ENCODE data around the gene TMEM179.

DNA sequence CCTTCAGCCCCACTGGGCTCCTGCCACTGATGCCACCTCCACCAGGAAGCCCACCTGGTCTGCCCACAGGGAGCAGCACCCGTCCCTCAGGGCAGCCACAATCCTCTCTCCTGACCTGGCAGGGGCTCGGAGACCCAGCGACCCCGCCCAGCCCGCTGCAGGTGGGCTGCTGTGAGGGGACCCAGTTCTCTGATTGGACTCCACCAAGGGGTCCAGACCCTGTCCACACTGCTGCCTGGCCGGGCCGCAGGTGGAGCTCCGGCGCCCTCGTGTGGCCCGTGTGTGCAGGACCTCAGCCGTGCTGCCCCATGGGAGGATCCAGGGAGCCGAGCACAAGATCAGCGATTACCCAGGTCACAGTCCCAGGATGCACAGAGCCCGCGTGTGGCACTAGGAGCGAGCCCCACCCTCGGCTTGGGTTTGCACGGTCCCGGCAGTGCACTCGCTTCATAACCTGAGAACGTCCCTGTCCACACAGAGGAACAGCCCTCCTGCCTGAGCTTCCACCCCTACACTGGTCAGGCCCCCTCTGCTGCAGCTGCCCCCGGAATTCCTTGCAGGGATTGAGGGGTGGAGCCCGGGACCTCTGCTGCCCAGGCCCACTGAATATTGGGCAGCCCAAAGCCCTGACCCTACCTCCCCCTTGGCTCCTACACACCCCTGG, 35.4 kb upstream of the TMEM179 start:
- no peak for TF ChIP-seq POLR2A (IDR thresholded peaks at IDR 0.05)
- TF ChIP-seq, protein P1, sequence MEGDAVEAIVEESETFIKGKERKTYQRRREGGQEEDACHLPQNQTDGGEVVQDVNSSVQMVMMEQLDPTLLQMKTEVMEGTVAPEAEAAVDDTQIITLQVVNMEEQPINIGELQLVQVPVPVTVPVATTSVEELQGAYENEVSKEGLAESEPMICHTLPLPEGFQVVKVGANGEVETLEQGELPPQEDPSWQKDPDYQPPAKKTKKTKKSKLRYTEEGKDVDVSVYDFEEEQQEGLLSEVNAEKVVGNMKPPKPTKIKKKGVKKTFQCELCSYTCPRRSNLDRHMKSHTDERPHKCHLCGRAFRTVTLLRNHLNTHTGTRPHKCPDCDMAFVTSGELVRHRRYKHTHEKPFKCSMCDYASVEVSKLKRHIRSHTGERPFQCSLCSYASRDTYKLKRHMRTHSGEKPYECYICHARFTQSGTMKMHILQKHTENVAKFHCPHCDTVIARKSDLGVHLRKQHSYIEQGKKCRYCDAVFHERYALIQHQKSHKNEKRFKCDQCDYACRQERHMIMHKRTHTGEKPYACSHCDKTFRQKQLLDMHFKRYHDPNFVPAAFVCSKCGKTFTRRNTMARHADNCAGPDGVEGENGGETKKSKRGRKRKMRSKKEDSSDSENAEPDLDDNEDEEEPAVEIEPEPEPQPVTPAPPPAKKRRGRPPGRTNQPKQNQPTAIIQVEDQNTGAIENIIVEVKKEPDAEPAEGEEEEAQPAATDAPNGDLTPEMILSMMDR (IDR thresholded peaks at IDR 0.05), result peak; percentile 53 to 74 (median 67)

Data from uterus (tissue), 2 donors.